ENCODE data around the gene SRRM1.

DNA sequence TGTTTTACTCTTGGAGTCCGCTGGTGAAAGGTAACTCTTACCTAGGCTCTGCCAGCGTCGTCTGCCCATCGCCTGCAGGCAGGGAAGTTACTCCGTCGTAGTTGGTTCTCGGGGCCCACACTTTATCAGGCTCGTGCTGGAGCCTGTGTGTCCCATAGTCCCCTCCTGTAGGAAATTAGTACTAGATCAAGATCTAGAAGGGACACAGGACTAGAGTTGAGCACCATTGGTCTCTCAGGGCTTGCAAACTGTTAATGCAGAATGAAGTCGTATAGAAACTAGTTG, 940 bp downstream of the SRRM1 start:
- TF ChIP-seq FOXM1 (IDR thresholded peaks at IDR 0.05; ENCODE audit: borderline replicate concordance): no peak
- no peak for TF ChIP-seq TARDBP (IDR thresholded peaks at IDR 0.05)
- no peak for TF ChIP-seq BHLHE40 (IDR thresholded peaks at IDR 0.05; ENCODE audit: borderline replicate concordance)
- no peak for TF ChIP-seq HDGF (IDR thresholded peaks at IDR 0.05; ENCODE audit: borderline replicate concordance)
- TF ChIP-seq FOXA1 (IDR thresholded peaks at IDR 0.05): no peak
- TF ChIP-seq, protein P1, sequence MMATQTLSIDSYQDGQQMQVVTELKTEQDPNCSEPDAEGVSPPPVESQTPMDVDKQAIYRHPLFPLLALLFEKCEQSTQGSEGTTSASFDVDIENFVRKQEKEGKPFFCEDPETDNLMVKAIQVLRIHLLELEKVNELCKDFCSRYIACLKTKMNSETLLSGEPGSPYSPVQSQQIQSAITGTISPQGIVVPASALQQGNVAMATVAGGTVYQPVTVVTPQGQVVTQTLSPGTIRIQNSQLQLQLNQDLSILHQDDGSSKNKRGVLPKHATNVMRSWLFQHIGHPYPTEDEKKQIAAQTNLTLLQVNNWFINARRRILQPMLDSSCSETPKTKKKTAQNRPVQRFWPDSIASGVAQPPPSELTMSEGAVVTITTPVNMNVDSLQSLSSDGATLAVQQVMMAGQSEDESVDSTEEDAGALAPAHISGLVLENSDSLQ (IDR thresholded peaks at IDR 0.05): no peak
- no peak for TF ChIP-seq NFRKB (IDR thresholded peaks at IDR 0.05)
- TF ChIP-seq ELF4 (IDR thresholded peaks at IDR 0.05): no peak
- TF ChIP-seq L3MBTL2 (conservative IDR thresholded peaks at IDR 0.05): peak; percentile 26; the same call in 1 of the 2 replicates
- TF ChIP-seq ZNF384 (IDR thresholded peaks at IDR 0.05): no peak
- TF ChIP-seq LEF1 (IDR thresholded peaks at IDR 0.05; ENCODE audit: borderline replicate concordance): no peak
- TF ChIP-seq SP1 (IDR thresholded peaks at IDR 0.05): no peak

All from HEK293T (cell line).